T-cell (primary cell): ENCODE results near the gene CKM. TPM values are rescaled to one million over a fixed set of nuclear protein-coding genes. Genes with fewer than 3 reads are reported as not detected.
"Not testable (repeated sequence)": the region's sequence is repeated elsewhere in the genome, so short reads cannot be mapped to it uniquely, and the experiment has no call there.

Source experiments
- ATAC-seq, 4 experiments: fragments of 200-7000 bp in 3 of 4; fragments of 150-1000 bp in 1 of 4; cut with Tn5 transposase; replicated peaks in 1 of 4; 1 replicate in 3 of 4; 2 replicates in 1 of 4; pipeline ENCODE4 v1.10.0; 2021; ENCODE audit warnings: moderate library complexity in 3 of 4, mild to moderate bottlenecking in 2 of 4, moderate number of reproducible peaks in 1 of 4
- CTCF ChIA-PET, 2 donors: fragments of 300-600 bp; sonication (Branson Sonifier 250); formaldehyde crosslinking; loops; one replicate each; lab custom pipeline; 2022; ENCODE audit warnings: antibody characterized with exemption in 2 of 2; lab: Charles Lee
- POLR2A ChIA-PET, 2 donors: fragments of 300-600 bp; sonication (Branson Sonifier 250); formaldehyde crosslinking; loops; one replicate each; lab custom pipeline; 2022; ENCODE audit warnings: antibody characterized with exemption in 2 of 2; lab: Charles Lee
- DNase-seq, 35 experiments: peaks; one replicate each; pipeline versions ENCODE4 v3.0.0 to v3.0.0-alpha.2; 2013 to 2023
- H3K27ac ChIP-seq: one replicate; pipeline ENCODE4 v1.5.1; 2013; ENCODE audit warnings: low read length
- H3K27me3 ChIP-seq, 2 experiments: replicated peaks in 1 of 2; 1 replicate in 1 of 2; 2 replicates in 1 of 2; pipeline versions ENCODE4 v1.6.1 to v1.7.0; 2013; ENCODE audit warnings: low read length in 1 of 2, mixed read lengths in 1 of 2; ENCODE audit not compliant: control insufficient read depth in 2 of 2, insufficient read depth in 2 of 2; ENCODE audit errors: extremely low read depth in 1 of 2
- H3K36me3 ChIP-seq, 2 donors: 1 replicate in 1 of 2; 2 replicates in 1 of 2; pipeline versions ENCODE4 v1.6.1 to v1.7.0; 2013; ENCODE audit warnings: low read length in 1 of 2; ENCODE audit not compliant: control insufficient read depth in 2 of 2, insufficient read depth in 1 of 2; ENCODE audit errors: extremely low read depth in 1 of 2
- H3K4me1 ChIP-seq, 2 experiments: 1 replicate in 1 of 2; 2 replicates in 1 of 2; pipeline versions ENCODE4 v1.6.1 to v1.7.0; 2013; ENCODE audit warnings: low read length in 2 of 2, mixed read lengths in 1 of 2; ENCODE audit not compliant: insufficient read depth in 2 of 2, control insufficient read depth in 1 of 2; ENCODE audit errors: extremely low read depth in 1 of 2
- H3K4me3 ChIP-seq, 2 donors: 1 replicate in 1 of 2; 2 replicates in 1 of 2; pipeline versions ENCODE4 v1.5.1 to v1.7.0; 2013; ENCODE audit warnings: mild to moderate bottlenecking in 2 of 2, low read length in 1 of 2, moderate library complexity in 1 of 2; ENCODE audit not compliant: control insufficient read depth in 1 of 2; ENCODE audit errors: extremely low read depth in 1 of 2
- H3K9me3 ChIP-seq: 2 replicates; pipeline ENCODE4 v1.7.0; 2013
- H3K27ac Mint-ChIP-seq, 2 donors: one replicate each; pipeline ENCODE4 v1.8.0; 2020 to 2021; ENCODE audit warnings: mild to moderate bottlenecking in 2 of 2, mixed read lengths in 2 of 2
- H3K27me3 Mint-ChIP-seq, 2 donors: one replicate each; pipeline ENCODE4 v1.8.0; 2021 to 2022; ENCODE audit warnings: mixed read lengths in 2 of 2
- H3K36me3 Mint-ChIP-seq: one replicate; pipeline ENCODE4 v1.8.0; 2021; ENCODE audit warnings: mixed read lengths
- H3K4me1 Mint-ChIP-seq, 3 donors: one replicate each; pipeline ENCODE4 v1.8.0; 2020 to 2022; ENCODE audit warnings: mixed read lengths in 3 of 3, mild to moderate bottlenecking in 1 of 3
- H3K4me3 Mint-ChIP-seq, 3 donors: one replicate each; pipeline ENCODE4 v1.8.0; 2020 to 2022; ENCODE audit warnings: mild to moderate bottlenecking in 3 of 3, mixed read lengths in 3 of 3, moderate library complexity in 3 of 3
- H3K9me3 Mint-ChIP-seq, 3 donors: one replicate each; pipeline ENCODE4 v1.8.0; 2020 to 2022; ENCODE audit warnings: mixed read lengths in 3 of 3
- WGBS: methylation state at CpG from one replicate; pipeline ENCODE4 v1.1.5; 2013; ENCODE audit warnings: missing lambda C conversion rate; ENCODE audit not compliant: insufficient coverage; 5-methylcytosine and 5-hydroxymethylcytosine counted together
- total RNA-seq, 35 experiments: library from RNA in 6 of 35; stranded (reverse) in 6 of 35; fragments of 120-200 nt in 1 of 35; gene quantifications; one replicate each; pipeline versions ENCODE4 v1.2.1 to v1.2.4 and lab custom pipeline; 2013 to 2026

Gene CKM
- total RNA-seq, 5 donors from 2014 or later (not counting 1 experiment from before 2014, with no cell fraction given) = not detected

- H3K36me3 ChIP-seq = peaks cover 10 to 50% of the 10 kb centered on the region in 2 donors
- ATAC-seq = no peak
Observed at GRCh38 chr19:45276284-45276687, 46.4 kb downstream of the CKM start.

GRCh38 chr19:45275370-45275971 is 47.2 kb downstream of the CKM start:
- Mint-ChIP-seq H3K27ac (no peak overlapping the region), H3K9me3 (no peaks in the 10 kb centered on the region), H3K36me3 (peaks cover 40% of the 10 kb centered on the region), H3K4me3 (no peak overlapping the region), H3K4me1 (no peaks in the 10 kb centered on the region), H3K27me3 (no peaks in the 10 kb centered on the region)
- H3K27ac ChIP-seq = no peak overlapping the region
- no peaks in the 10 kb centered on the region for H3K27me3 ChIP-seq
- DNase-seq = no peak
- ChIA-PET CTCF (no interaction called here), POLR2A (no interaction called here)
- 83% methylated on average over 4 of the region's 12 CpGs for WGBS
- ATAC-seq = no peak
- no peak overlapping the region for H3K4me3 ChIP-seq
- no peaks in the 10 kb centered on the region for H3K4me1 ChIP-seq
- no peaks in the 10 kb centered on the region for H3K9me3 ChIP-seq
- H3K36me3 ChIP-seq = peaks cover 10 to 55% of the 10 kb centered on the region in 2 donors

More at GRCh38 chr19:45276284-45276687, 46.4 kb downstream of the CKM start:
- Histone ChIP-seq H3K4me3 (no peak overlapping the region), H3K27me3 (no peaks in the 10 kb centered on the region), H3K9me3 (no peaks in the 10 kb centered on the region), H3K4me1 (no peaks in the 10 kb centered on the region), H3K27ac (no peak overlapping the region)
- H3K4me1 Mint-ChIP-seq = no peaks in the 10 kb centered on the region
- H3K27me3 Mint-ChIP-seq = no peaks in the 10 kb centered on the region
- H3K9me3 Mint-ChIP-seq = no peaks in the 10 kb centered on the region
- POLR2A ChIA-PET = no interaction called here
- H3K27ac Mint-ChIP-seq = no peak overlapping the region
- CTCF ChIA-PET = no interaction called here
- H3K4me3 Mint-ChIP-seq = no peak overlapping the region
- H3K36me3 Mint-ChIP-seq = peaks cover 45% of the 10 kb centered on the region
- DNase-seq = no peak
- 100% methylated on average over 3 of the region's 7 CpGs for WGBS

- POLR2A ChIA-PET = no interaction called here
Observed at GRCh38 chr19:45273521-45273855, 49.2 kb downstream of the CKM start.

GRCh38 chr19:45271735-45272108 is 51.0 kb downstream of the CKM start:
- Mint-ChIP-seq H3K36me3 (peaks cover 30% of the 10 kb centered on the region), H3K27ac (no peak overlapping the region), H3K9me3 (no peaks in the 10 kb centered on the region), H3K4me1 (no peaks in the 10 kb centered on the region), H3K27me3 (no peaks in the 10 kb centered on the region), H3K4me3 (no peak overlapping the region)
- Histone ChIP-seq H3K4me3 (no peak overlapping the region), H3K4me1 (no peaks in the 10 kb centered on the region), H3K9me3 (no peaks in the 10 kb centered on the region), H3K27me3 (no peaks in the 10 kb centered on the region), H3K36me3 (peaks cover 0 to 42% of the 10 kb centered on the region in 2 donors), H3K27ac (no peak overlapping the region)
- CTCF ChIA-PET = no interaction called here
- 86% methylated on average over 7 of the region's 7 CpGs for WGBS
- DNase-seq = no peak
- POLR2A ChIA-PET = no interaction called here
- ATAC-seq = no peak

More at GRCh38 chr19:45273521-45273855, 49.2 kb downstream of the CKM start:
- Mint-ChIP-seq H3K27me3 (no peaks in the 10 kb centered on the region), H3K4me3 (no peak overlapping the region), H3K36me3 (peaks cover 36% of the 10 kb centered on the region), H3K9me3 (no peaks in the 10 kb centered on the region), H3K4me1 (no peaks in the 10 kb centered on the region), H3K27ac (no peak overlapping the region)
- DNase-seq = no peak
- Histone ChIP-seq H3K4me1 (no peaks in the 10 kb centered on the region), H3K27ac (no peak overlapping the region), H3K27me3 (no peaks in the 10 kb centered on the region), H3K4me3 (no peak overlapping the region), H3K36me3 (peaks cover 7 to 51% of the 10 kb centered on the region in 2 donors), H3K9me3 (no peaks in the 10 kb centered on the region)
- ATAC-seq = no peak
- WGBS = 97% methylated on average over 8 of the region's 14 CpGs
- CTCF ChIA-PET = no interaction called here

- WGBS = 97% methylated on average over 13 of the region's 21 CpGs
- Histone ChIP-seq H3K4me1 (no peaks in the 10 kb centered on the region), H3K9me3 (no peaks in the 10 kb centered on the region), H3K4me3 (no peak overlapping the region), H3K27ac (no peak overlapping the region), H3K36me3 (peaks cover 1 to 45% of the 10 kb centered on the region in 2 donors), H3K27me3 (no peaks in the 10 kb centered on the region)
- ChIA-PET CTCF (no interaction called here), POLR2A (no interaction called here)
- Mint-ChIP-seq H3K27me3 (no peaks in the 10 kb centered on the region), H3K4me1 (no peaks in the 10 kb centered on the region), H3K9me3 (no peaks in the 10 kb centered on the region), H3K27ac (no peak overlapping the region), H3K4me3 (no peak overlapping the region), H3K36me3 (peaks cover 27% of the 10 kb centered on the region)
- no peak for DNase-seq
- no peak for ATAC-seq
Observed at GRCh38 chr19:45271098-45271734, 51.5 kb downstream of the CKM start.

- H3K4me1 ChIP-seq, H3K9me3 ChIP-seq, H3K4me1 Mint-ChIP-seq, H3K4me3 ChIP-seq, H3K27ac ChIP-seq, DNase-seq, CTCF ChIA-PET, H3K27ac Mint-ChIP-seq, H3K9me3 Mint-ChIP-seq, H3K4me3 Mint-ChIP-seq, H3K27me3 ChIP-seq, ATAC-seq, H3K27me3 Mint-ChIP-seq, POLR2A ChIA-PET: not testable (repeated sequence)
- peaks cover 4 to 43% of the 10 kb centered on the region in 2 donors for H3K36me3 ChIP-seq
- 98% methylated on average over 9 of the region's 13 CpGs for WGBS
- H3K36me3 Mint-ChIP-seq = peaks cover 30% of the 10 kb centered on the region
Observed at GRCh38 chr19:45269939-45270338, 52.7 kb downstream of the CKM start.
